GM19395 (cell line): ENCODE data around the gene HHIPL1.

ENCODE experiments used
- ATAC-seq: cut with Tn5 transposase; IDR thresholded peaks from one replicate; pipeline ENCODE4 v1.9.1; 2021; ENCODE audit warnings: mild to moderate bottlenecking, moderate library complexity; ENCODE audit not compliant: unreplicated experiment

The HHIPL1 gene

DNA sequence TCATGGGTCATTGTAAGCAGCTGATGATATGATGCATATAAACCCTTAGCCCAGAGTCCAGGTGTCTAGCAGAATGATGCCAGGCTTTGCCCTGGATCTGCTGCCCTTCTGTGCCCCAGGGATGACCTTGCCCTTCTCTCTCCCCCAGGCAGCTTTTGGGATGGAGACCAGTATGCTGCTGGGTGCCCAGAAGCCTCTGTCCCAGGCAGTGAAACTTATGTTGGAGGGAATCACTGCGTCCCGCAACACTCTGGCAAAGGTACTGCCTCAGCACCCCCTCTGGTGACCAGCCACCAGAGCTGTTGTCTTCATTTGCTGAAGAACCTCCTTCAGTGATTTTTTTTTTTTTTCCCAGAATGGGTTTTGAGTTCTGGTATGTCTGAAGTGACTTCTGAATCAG is 62.5 kb downstream of the HHIPL1 start:
- ATAC-seq: no peak

- no peak for ATAC-seq
Measured at GRCh38 chr14:99707921-99708320, 63.0 kb downstream of the HHIPL1 start.

DNA sequence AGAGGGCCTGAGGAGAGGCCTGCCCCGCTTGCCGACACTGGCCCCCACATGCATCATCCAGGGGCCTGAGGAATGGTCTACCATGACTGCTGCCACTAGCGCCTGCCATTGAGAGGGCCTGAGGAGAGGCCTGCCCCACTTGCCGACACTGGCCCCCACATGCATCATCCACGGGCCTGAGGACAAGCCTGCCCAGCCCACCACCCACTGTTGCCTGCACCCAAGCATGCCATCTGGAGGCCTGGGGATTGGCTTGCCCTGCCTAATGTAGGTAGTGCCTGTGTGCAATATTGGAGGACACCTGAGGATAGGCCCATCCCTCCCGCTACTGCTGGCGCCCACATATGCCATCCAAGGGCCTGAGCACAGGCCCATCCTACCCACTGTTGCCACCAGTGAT is 63.5 kb downstream of the HHIPL1 start:
- no peak for ATAC-seq

GRCh38 chr14:99713972-99714371 is 69.0 kb downstream of the HHIPL1 start:
- ATAC-seq: no peak

DNA sequence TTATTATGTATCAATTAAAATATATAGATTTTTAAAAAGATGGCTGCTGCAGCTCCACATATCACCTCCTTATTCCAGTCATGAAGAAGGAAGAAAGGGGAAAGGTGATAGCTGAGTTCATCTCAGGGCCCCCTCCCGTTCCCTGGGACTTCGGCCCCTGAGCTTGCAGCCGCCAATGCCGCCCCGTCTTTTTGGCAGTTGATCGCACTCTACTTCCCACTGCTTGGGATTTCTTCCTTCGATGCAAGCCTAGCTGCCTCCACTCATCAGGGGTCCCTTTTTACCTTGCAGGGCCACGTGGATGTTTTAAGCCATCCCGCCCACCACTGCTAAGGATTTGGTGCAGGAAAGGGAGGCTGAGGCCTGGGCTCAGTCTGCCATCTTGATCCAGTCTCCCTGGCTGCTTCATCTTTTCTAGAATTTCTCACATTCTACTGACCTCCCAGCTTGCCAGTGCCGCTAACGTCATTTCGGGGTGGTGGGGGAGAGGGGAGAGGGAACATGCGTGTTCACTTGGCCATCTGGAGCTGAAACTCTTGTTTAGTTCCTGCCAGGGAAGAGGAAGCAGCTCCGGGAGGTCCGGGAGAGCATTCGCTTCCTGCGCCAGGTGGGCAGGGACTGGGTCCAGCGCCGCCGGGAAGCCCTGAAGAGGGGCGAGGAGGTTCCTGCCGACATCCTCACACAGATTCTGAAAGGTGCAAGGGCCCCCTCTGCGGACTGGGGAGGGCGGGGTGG is 70.5 kb downstream of the HHIPL1 start:
- no peak for ATAC-seq

DNA sequence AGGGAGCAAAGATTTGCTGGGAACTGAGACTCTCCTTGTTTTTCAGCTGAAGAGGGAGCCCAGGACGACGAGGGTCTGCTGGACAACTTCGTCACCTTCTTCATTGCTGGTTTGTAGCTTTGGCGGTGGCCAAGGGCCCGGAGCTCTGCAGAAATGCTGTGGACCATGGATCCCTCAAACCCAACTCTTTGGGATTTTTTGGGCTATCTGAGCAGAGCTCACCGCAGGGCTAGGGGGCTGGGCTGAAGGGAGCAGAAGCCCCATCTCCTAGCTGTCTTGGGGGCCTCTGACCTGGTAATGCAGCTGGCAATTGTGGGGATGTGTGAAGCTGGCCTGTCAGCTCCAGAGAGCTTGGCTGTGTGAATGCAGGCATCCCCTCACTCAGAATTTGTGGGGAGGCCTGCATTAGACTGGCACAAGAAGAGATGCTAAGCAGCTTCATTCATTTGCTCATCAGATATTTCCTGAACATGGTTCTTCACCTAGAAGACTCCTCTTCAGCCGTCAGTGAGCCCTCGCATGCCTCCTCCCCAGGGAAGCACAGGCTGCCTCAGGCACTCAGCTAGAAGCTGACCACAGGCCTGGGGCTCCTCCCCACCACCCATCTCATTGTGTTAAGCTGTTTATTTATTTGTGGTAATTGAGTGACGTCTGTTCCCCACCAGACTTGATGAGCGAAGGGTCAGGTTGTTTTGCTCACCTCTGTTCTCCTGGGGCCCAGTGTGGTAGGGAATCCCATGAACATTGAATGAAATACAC is 71.3 kb downstream of the HHIPL1 start:
- ATAC-seq: no peak

GRCh38 chr14:99716850-99717681 is 72.1 kb downstream of the HHIPL1 start:
- ATAC-seq: no peak

DNA sequence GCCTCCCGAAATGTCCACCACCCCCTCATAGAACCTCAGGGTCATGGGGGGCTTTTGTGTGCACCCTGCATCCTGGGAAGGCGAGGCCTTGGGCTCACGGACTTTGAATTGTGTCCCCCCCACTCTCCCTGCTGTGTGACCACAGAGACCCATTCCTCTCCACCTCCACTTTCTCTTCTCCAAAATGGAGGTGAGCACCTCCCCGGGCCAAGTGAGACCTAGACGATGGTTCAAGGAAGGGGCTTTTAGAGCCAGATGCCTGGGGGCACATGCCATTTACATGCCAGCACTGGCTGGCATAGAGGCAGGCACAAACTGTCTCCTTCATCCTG is 72.7 kb downstream of the HHIPL1 start:
- ATAC-seq: no peak

GRCh38 chr14:99718031-99718810 is 73.3 kb downstream of the HHIPL1 start:
- peak; percentile 98 for ATAC-seq

DNA sequence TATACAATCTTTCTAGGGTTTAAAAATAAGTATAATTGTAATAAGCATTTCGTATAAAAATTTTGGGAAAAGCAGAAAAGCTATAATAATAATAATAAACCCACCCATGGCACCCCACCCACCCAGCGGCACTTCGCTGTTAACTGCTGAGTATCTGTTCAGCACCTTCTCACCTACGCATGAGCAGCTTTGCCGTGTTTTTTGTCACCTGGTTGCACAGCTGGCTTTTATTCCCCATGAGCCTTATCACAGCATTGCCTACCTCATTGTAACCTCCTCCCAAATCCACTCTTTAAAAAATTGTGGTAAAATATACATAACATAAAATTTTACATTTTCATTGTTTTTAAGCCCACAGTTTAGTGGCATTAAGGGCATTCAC is 73.9 kb downstream of the HHIPL1 start:
- peak; percentile 78 for ATAC-seq

DNA sequence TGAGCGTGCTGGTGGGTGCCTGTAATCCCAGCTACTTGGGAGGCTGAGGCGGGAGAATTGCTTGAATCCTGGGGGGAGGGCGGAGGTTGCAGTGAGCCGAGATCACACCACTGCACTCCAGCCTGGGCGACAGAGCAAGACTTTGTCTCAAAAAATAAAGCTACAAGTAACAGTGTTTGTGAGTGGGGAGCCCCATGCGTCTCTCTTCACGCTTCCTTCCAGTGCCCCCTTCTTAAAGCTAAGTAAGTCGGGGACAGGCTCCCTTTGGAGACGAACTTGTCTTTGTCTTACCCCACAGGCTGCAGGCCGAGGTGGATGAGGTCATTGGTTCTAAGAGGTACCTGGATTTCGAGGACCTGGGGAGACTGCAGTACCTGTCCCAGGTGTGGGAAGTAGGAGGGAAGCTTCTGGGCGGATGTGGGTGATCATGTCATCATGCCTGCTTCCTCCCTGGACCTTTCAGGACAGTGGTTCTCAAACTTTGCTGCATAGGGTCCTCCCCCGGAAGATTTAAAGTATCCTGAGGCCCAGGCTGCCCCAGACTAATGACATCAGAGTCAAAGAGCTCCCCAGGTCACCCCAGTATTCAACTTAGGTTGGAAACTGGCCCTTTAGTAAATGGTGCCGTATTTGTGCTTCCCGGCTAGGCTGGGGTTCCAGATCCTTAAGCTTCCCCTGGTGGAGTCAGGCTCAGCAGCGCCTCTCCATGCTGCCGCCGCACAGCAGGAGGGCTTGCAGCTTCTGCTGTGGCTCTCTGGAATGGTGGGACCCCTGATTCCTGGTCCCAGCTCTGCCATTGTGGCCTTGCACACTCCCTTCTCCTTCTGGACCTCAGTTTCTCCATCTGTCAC is 76.2 kb downstream of the HHIPL1 start:
- no peak for ATAC-seq

- ATAC-seq: no peak
Measured at GRCh38 chr14:99721792-99722516, 77.0 kb downstream of the HHIPL1 start.

GRCh38 chr14:99722741-99723140 is 77.8 kb downstream of the HHIPL1 start:
- no peak for ATAC-seq

DNA sequence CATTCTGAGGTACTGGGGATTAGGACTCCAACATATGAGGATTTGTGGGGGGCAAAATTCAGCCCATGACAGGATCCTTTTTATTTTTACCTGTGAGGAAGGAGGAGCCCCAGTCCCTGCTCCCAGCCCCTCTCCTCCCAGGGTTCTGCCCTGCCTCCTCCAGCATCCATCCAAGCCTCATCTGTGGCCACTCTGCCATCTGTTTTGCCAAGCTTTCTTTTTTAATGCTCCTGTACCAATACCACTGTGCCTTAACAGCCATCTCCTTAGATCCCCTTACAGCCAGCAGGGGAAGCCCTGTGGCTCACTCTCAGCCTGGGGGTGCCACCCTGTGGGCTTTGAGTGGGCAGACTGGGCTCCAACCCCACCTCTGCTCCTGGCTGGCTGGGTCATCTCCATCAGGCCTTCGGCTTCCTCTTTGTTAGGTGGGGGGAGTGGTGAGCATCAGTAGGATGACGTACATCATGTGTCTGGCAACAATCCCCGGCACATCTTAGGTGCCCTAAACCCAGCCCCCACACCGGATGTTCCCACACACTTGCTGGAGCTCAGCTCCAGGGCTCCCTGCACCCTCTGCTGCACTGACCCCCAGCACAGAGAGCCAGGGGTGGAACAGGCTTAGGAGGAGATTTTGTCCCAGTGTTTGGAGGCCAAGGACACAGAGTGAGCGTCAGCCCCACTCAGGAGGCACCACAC is 79.4 kb downstream of the HHIPL1 start:
- no peak for ATAC-seq

GRCh38 chr14:99724939-99725773 is 80.2 kb downstream of the HHIPL1 start:
- ATAC-seq: no peak

DNA sequence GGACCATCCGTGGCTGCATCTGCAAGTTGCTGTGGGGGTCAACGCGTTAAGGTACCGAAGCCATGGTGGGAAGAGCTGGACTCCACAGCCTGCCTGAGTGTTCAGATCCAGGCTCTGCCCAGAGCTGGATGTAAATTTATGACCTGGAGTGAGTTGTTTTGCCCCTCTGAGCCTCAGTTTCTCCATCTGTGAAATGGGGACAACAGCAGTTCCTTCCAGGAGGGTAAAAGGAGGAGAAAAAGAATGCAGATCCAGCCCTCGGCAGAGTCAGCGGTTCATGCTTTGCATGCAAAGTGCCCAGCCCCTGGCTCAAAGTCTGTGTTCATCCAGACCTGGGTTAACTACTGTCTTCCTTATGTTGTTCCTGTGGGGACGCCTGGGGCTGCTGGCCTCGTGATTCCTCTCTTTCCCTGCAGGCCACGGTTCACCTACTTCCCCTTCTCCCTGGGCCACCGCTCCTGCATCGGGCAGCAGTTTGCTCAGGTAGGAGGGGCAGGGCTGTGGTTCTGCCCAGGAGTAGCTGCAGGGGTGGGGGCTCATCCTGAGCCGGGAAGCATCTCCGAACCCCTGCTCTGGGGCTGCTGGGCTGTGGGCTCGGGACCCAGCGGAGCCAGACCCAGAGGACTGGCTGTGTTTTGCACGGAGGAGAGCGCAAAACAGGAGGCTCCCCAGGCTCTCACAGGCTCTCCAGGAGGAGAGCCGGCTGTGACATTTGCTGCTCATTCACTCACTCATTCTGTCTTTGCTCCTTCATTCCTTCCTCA is 81.0 kb downstream of the HHIPL1 start:
- no peak for ATAC-seq

DNA sequence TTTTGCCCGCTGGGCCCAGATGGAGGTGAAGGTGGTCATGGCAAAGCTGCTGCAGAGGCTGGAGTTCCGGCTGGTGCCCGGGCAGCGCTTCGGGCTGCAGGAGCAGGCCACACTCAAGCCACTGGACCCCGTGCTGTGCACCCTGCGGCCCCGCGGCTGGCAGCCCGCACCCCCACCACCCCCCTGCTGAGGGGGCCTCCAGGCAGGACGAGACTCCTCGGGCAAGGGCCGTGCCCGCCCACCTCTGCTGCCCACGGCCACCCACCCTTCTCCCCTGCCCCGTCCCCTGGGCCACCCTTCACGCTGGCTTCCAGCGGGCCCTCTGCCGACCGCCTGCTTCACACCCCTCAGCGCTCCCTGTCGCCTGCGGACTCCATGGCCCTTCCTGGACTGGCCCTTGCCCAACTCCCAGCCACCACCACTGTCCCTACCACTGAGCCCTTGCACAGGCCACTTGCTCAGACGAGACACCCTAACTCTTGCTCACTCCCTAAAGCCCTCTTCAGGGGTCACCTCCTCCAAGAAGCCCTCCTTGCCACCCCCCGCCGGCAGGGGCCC is 81.7 kb downstream of the HHIPL1 start:
- ATAC-seq: no peak
